Tibial nerve (tissue), 4 donors: ENCODE results near the gene RPS6KL1. TPM values are rescaled to one million over a fixed set of nuclear protein-coding genes. Genes with fewer than 3 reads are reported as not detected.

ENCODE experiments used
- DNase-seq, 2 donors: peaks; one replicate each; pipeline ENCODE4 v3.0.0-alpha.2; 2019; ENCODE audit warnings: low spot score in 2 of 2
- H3K27ac ChIP-seq, 4 donors: fragments of 200-600 bp; sonication (generic) in 3 of 4; one replicate each; pipeline ENCODE4 v1.5.1; 2017 to 2019; ENCODE audit warnings: mild to moderate bottlenecking in 1 of 4
- H3K27me3 ChIP-seq, 2 donors: fragments of 200-600 bp; sonication (generic) in 1 of 2; one replicate each; pipeline versions ENCODE4 v1.5.1 to v1.6.0; 2017 to 2019
- H3K36me3 ChIP-seq, 3 donors: fragments of 200-600 bp; sonication (generic); one replicate each; pipeline ENCODE4 v1.5.1; 2018 to 2019
- H3K4me1 ChIP-seq, 4 donors: fragments of 200-600 bp; sonication (generic) in 3 of 4; one replicate each; pipeline ENCODE4 v1.5.1; 2017 to 2019
- H3K4me3 ChIP-seq, 4 donors: fragments of 200-600 bp; sonication (generic) in 3 of 4; one replicate each; pipeline ENCODE4 v1.5.1; 2017 to 2019; ENCODE audit warnings: mild to moderate bottlenecking in 1 of 4, moderate library complexity in 1 of 4
- H3K9me3 ChIP-seq, 4 donors: fragments of 200-600 bp; sonication (generic) in 3 of 4; one replicate each; pipeline ENCODE4 v1.5.1; 2017 to 2019
- EP300 ChIP-seq, 2 donors: sonication (generic); formaldehyde crosslinking; IDR thresholded peaks; one replicate each; pipeline ENCODE4 v1.6.1; 2017; ENCODE audit warnings: antibody characterized with exemption in 2 of 2, mild to moderate bottlenecking in 1 of 2
- POLR2A ChIP-seq, 2 donors: fragments of 450-650 bp; IDR thresholded peaks; one replicate each; pipeline ENCODE4 v1.6.1; 2017; ENCODE audit warnings: antibody characterized with exemption in 2 of 2, mild to moderate bottlenecking in 2 of 2, moderate library complexity in 2 of 2
- WGBS, 2 donors: methylation state at CpG; one replicate each; pipeline ENCODE4 v1.1.5; 2018; 5-methylcytosine and 5-hydroxymethylcytosine counted together
- total RNA-seq, 4 donors: library from RNA; depleted of rRNA; stranded (reverse); fragments of >200 nt; gene quantifications; one replicate each; pipeline ENCODE4 v1.1.0, GENCODE V29; 2016
- TF ChIP-seq, protein P1 (sequence below), 5 experiments: fragments of 200-600 bp in 3 of 5; fragments of 450-650 bp in 2 of 5; sonication (generic) in 3 of 5; IDR thresholded peaks; one replicate each; pipeline ENCODE4 v1.5.1; 2016 to 2019; ENCODE audit warnings: antibody characterized with exemption in 5 of 5, mild to moderate bottlenecking in 3 of 5, moderate library complexity in 2 of 5

The RPS6KL1 gene
- total RNA-seq, 4 donors from 2014 or later: 2.0 to 20.7 (median 7.7) TPM

DNA sequence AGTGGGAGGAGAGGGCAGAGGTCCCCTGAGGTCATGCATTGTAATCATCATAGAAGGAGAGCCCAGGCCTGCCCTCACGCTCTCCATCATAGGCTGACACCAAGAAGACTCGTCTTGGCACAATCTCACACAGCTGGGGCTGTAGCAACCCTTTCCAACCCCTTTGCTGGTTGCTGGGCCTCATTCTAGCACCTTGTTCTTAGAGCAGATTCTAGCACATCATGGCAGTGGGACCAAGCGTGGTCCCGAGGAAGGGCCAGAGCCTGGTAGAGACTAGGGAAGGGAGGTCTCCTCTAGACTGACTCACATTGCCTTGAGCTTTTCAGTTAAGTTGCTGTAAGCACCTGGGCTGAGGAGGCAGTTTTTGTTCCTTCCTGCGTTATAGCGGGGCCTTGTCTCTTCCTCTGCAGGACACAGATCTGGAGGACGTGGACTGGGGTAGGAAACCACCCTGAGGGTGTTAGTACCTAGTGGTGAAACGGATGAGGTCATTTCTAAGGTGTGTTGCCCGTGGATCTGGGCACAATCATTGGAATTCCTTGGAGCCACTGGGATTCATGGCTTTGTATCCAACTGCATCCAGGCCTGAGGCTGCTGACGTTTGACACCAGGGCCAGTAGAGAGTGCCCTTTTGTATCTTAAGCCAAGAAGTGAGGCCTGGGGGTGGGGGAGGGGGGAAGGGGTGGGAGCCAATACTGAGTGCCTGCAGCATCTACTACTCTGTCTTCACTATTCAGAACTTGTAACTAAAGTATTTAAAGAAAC, 19.9 kb downstream of the RPS6KL1 start:
- DNase-seq: no peak
- no peaks in the 10 kb centered on the region for H3K27me3 ChIP-seq
- no peaks in the 10 kb centered on the region for H3K9me3 ChIP-seq
- peaks cover 0 to 28% (median 7%) of the 10 kb centered on the region in 4 donors for H3K4me1 ChIP-seq
- peaks cover 4 to 74% (median 39%) of the 10 kb centered on the region in 3 donors for H3K36me3 ChIP-seq
- no peak overlapping the region for H3K4me3 ChIP-seq
- no peak overlapping the region for H3K27ac ChIP-seq
- TF ChIP-seq, protein P1, sequence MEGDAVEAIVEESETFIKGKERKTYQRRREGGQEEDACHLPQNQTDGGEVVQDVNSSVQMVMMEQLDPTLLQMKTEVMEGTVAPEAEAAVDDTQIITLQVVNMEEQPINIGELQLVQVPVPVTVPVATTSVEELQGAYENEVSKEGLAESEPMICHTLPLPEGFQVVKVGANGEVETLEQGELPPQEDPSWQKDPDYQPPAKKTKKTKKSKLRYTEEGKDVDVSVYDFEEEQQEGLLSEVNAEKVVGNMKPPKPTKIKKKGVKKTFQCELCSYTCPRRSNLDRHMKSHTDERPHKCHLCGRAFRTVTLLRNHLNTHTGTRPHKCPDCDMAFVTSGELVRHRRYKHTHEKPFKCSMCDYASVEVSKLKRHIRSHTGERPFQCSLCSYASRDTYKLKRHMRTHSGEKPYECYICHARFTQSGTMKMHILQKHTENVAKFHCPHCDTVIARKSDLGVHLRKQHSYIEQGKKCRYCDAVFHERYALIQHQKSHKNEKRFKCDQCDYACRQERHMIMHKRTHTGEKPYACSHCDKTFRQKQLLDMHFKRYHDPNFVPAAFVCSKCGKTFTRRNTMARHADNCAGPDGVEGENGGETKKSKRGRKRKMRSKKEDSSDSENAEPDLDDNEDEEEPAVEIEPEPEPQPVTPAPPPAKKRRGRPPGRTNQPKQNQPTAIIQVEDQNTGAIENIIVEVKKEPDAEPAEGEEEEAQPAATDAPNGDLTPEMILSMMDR (IDR thresholded peaks at IDR 0.05): no peak
- TF ChIP-seq POLR2A (IDR thresholded peaks at IDR 0.05): no peak
- TF ChIP-seq EP300 (IDR thresholded peaks at IDR 0.05): no peak
- WGBS, 2 donors: 58 to 64% methylated on average over 10 of the region's 10 CpGs

DNA sequence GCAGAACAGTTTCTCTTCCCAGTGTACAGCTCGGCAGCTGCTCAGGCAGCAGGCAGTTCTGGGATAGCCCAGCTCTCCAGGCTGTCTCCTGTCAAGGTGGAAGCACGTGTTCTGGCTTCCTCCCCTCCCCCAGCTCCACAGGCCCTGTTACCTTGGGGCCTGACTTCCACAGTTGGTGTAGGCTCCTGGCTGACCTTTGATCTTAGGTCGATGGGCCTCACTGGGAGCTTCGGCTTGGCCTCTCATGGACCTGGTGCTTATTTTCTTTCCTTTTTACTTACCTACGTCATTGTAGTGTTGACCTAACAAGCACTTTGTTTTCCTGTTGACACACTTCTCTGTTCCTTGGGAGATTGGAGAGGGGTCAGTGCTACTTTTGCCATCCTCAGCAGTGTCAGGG, 24.4 kb downstream of the RPS6KL1 start:
- no peak overlapping the region for H3K27ac ChIP-seq
- TF ChIP-seq POLR2A (IDR thresholded peaks at IDR 0.05) (no peak), EP300 (IDR thresholded peaks at IDR 0.05) (no peak)
- TF ChIP-seq, protein P1 (IDR thresholded peaks at IDR 0.05): no peak
- H3K36me3 ChIP-seq: peaks cover 4 to 98% (median 76%) of the 10 kb centered on the region in 3 donors
- no peaks in the 10 kb centered on the region for H3K27me3 ChIP-seq
- 87 to 88% methylated on average over 5 of the region's 5 CpGs for WGBS, 2 donors
- no peaks in the 10 kb centered on the region for H3K9me3 ChIP-seq
- H3K4me1 ChIP-seq: no peaks in the 10 kb centered on the region
- no peak for DNase-seq
- no peak overlapping the region for H3K4me3 ChIP-seq

DNA sequence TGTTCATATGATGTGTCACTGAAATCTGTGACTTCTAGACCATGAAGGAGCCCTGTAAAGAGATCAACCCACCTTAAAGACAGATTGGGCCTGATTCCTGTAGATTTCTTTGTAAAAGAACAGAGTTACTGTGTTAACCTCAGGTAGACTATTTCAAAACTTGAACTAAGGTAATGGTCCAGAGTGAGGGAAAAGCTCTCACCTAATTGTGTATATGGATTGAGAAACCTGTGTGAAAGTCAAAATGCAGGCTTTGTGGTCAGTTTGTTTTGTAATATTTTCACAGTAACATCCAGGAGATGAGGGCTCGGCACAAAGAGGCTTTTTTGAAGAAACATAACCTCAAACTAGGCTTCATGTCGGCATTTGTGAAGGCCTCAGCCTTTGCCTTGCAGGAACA, 25.0 kb downstream of the RPS6KL1 start:
- TF ChIP-seq EP300 (IDR thresholded peaks at IDR 0.05): no peak
- TF ChIP-seq POLR2A (IDR thresholded peaks at IDR 0.05): no peak
- TF ChIP-seq, protein P1 (IDR thresholded peaks at IDR 0.05): no peak
- WGBS, 2 donors: 84 to 93% methylated on average over 2 of the region's 2 CpGs
- Histone ChIP-seq H3K36me3 (peaks cover 4 to 98% (median 82%) of the 10 kb centered on the region in 3 donors), H3K27ac (no peak overlapping the region), H3K9me3 (no peaks in the 10 kb centered on the region), H3K4me1 (no peaks in the 10 kb centered on the region), H3K27me3 (no peaks in the 10 kb centered on the region), H3K4me3 (no peak overlapping the region)
- no peak for DNase-seq

DNA sequence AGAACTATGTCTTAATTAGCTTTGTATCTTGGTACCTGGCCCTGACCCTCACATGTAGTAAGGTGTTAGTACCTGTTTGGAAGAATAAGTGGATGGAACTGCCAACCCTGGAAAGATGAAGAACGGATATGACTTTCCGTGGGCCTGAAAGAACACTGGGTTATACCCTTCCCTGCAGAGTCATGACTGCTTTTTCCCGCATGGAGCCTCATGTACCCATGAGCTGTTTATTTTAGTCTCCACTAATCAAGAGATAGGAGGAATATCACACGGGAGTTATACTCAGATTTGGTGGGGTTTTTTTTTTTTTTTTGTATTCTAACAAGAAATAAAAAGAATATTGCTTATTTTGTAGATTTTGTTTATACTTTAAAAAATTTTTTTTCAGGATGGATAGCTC, 25.4 kb downstream of the RPS6KL1 start:
- 82 to 83% methylated on average over 4 of the region's 4 CpGs for WGBS, 2 donors

DNA sequence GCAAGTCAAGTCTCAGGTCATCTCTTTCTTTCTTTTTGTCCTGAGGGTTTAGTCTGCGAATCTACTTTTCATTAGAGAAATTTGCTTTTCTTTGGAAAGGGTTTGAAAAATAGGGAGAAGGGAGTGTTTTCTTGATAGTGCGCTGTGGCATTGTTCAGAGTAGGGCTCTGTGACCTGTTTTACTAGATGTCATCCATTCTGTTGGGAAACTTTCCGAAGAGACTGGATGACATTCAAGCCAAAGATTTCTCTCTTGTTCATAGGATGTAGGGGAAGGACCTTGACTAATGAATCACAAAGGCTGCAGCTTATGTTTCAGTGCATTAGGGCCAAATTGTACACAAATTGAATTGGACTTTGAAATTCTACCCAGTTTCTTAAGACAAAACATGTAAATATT, 26.7 kb downstream of the RPS6KL1 start:
- H3K4me3 ChIP-seq: no peak overlapping the region
- WGBS, 2 donors: 90 to 93% methylated on average over 3 of the region's 3 CpGs
- H3K27me3 ChIP-seq: no peaks in the 10 kb centered on the region
- H3K9me3 ChIP-seq: no peaks in the 10 kb centered on the region
- H3K4me1 ChIP-seq: peaks cover 0 to 3% (median 0%) of the 10 kb centered on the region in 4 donors
- TF ChIP-seq, protein P1 (IDR thresholded peaks at IDR 0.05): no peak
- TF ChIP-seq POLR2A (IDR thresholded peaks at IDR 0.05) (no peak), EP300 (IDR thresholded peaks at IDR 0.05) (no peak)
- no peak for DNase-seq
- no peak overlapping the region for H3K27ac ChIP-seq
- H3K36me3 ChIP-seq: peaks cover 4 to 98% (median 76%) of the 10 kb centered on the region in 3 donors

More for the DNA sequence above, 25.4 kb downstream of the RPS6KL1 start:
- peaks cover 0 to 3% (median 0%) of the 10 kb centered on the region in 4 donors for H3K4me1 ChIP-seq
- no peak overlapping the region for H3K27ac ChIP-seq
- H3K9me3 ChIP-seq: no peaks in the 10 kb centered on the region
- TF ChIP-seq POLR2A (IDR thresholded peaks at IDR 0.05) (no peak), EP300 (IDR thresholded peaks at IDR 0.05) (no peak)
- TF ChIP-seq, protein P1 (IDR thresholded peaks at IDR 0.05): no peak
- no peaks in the 10 kb centered on the region for H3K27me3 ChIP-seq
- peaks cover 4 to 98% (median 86%) of the 10 kb centered on the region in 3 donors for H3K36me3 ChIP-seq
- DNase-seq: no peak
- no peak overlapping the region for H3K4me3 ChIP-seq
